Stomach (tissue), 4 donors: ENCODE data around the gene UBE4B.

Experiments used
- CTCF ChIP-seq, 7 experiments: fragments of 450-650 bp in 4 of 7; fragments of 200-600 bp in 3 of 7; sonication (generic) in 3 of 7; IDR thresholded peaks; one replicate each; pipeline ENCODE4 v1.5.1; 2016 to 2019; ENCODE audit warnings: antibody characterized with exemption in 7 of 7, control low read depth in 2 of 7, mild to moderate bottlenecking in 1 of 7
- EP300 ChIP-seq: sonication (generic); formaldehyde crosslinking; IDR thresholded peaks from one replicate; pipeline ENCODE4 v1.6.1; 2017; ENCODE audit warnings: antibody characterized with exemption
- POLR2A ChIP-seq, 4 donors: fragments of 450-650 bp; IDR thresholded peaks; one replicate each; pipeline ENCODE4 v1.6.1; 2016; ENCODE audit warnings: antibody characterized with exemption in 4 of 4, control low read depth in 2 of 4, mild to moderate bottlenecking in 1 of 4, moderate library complexity in 1 of 4
- POLR2AphosphoS5 ChIP-seq, 3 donors: sonication (generic); formaldehyde crosslinking; IDR thresholded peaks; one replicate each; pipeline ENCODE4 v1.6.1; 2016; ENCODE audit warnings: antibody characterized with exemption in 3 of 3

DNA sequence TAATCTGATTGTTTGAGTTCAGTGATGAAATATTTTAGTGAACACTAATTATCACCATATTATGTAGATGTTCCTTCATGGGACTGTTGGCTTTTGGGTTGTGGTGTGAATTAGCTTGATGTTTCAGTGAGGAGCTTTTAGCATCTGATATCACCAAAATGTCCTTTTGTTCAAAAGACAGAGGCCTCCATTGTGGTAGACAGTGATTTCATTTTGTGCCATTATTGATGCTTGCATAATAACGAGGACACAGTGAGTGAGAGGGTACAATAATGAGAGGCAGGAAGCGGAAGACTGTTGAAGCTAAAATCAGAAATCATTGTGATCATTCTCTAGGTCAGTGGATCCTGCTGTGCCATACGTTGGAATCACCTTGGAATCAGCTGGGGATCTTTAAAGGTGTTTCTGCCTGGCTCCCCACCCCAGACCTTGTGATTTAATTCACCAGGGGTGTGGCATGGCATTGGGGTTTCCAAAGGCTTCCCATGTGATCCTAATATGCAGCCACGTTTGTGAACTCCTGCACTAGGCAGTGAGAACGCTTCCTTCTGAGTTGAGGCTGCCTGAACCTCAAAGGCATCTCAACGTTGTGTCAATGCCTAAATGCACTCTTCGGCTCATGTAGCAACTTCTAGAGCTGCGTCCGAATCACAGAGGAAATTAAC, 95.5 kb downstream of the UBE4B start:
- TF ChIP-seq POLR2A (IDR thresholded peaks at IDR 0.05), result no peak
- TF ChIP-seq CTCF (IDR thresholded peaks at IDR 0.05), result no peak
- TF ChIP-seq POLR2AphosphoS5 (IDR thresholded peaks at IDR 0.05), result no peak
- no peak for TF ChIP-seq EP300
